GM19455 (cell line): ENCODE data around the gene HSF2BP.
"Not testable (repeated sequence)": the region's sequence is repeated elsewhere in the genome, so short reads cannot be mapped to it uniquely, and the experiment has no call there.

Source experiments
- ATAC-seq: cut with Tn5 transposase; IDR thresholded peaks from one replicate; pipeline ENCODE4 v1.9.1; 2021; ENCODE audit not compliant: unreplicated experiment

Gene HSF2BP

DNA sequence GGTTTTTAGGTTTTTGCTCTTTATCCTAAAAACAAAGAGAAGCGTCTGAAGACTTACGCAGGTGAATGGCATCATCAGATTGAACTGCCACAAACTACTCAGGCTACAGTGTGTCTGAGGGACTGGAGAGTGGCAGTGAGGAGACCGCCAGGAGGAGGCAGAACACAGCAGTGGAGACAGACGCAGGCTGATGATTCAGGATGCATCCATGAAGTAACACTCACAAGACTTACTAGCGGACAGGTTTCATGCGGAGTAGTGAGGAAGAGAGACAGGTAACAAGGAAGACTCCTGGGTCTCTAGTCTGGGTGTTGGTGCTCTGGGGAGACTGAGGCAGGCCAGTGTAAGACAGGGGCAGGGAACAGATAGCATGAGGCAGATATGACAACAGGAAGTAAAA lies 5.7 kb downstream of the HSF2BP start:
- no peak for ATAC-seq

GRCh38 chr21:43652616-43653015 lies 6.7 kb downstream of the HSF2BP start:
- ATAC-seq, result no peak

- ATAC-seq, result not testable (repeated sequence)
Observed at GRCh38 chr21:43651926-43652325, 7.4 kb downstream of the HSF2BP start.

DNA sequence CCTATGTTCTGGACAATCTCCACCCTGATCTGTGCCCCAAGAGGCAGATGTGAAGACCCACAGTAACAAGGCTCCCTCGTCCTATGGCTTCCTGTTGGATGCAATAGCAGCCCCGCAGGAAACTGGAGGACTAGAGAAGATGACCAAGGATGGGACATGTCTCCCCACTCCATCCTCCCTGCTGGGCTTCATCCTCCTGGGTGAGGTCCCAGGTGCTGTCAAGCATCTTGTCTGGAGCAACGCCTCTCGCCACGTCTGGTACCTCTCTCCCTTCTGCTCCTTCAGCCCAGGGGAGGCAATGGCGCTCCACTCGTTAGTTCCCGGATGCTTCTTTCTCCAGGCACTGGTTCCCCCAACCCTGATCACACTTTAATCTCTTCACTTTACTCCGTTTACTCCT lies 11.1 kb downstream of the HSF2BP start:
- ATAC-seq, result no peak

GRCh38 chr21:43646550-43647260 lies 12.6 kb downstream of the HSF2BP start:
- peak; percentile 81 for ATAC-seq

DNA sequence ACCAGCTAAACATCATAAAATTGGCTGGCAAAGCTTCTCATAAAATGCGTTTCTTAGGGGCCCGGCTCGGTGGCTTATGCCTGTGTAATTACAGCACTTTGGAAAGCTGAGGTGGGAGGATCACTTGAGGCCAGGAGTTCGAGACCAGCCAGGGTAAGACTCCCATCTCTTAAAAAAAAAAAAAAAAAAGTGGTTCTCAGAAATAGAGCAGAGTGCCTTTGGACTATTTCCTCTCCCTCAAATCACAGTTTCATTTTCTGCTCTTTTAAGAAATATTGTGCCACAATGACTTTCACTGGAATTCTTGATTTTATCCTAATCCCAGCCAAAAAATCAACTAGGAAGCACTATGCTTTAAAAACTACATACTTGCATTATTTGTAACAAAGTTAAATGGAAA lies 13.3 kb downstream of the HSF2BP start:
- ATAC-seq, result no peak

DNA sequence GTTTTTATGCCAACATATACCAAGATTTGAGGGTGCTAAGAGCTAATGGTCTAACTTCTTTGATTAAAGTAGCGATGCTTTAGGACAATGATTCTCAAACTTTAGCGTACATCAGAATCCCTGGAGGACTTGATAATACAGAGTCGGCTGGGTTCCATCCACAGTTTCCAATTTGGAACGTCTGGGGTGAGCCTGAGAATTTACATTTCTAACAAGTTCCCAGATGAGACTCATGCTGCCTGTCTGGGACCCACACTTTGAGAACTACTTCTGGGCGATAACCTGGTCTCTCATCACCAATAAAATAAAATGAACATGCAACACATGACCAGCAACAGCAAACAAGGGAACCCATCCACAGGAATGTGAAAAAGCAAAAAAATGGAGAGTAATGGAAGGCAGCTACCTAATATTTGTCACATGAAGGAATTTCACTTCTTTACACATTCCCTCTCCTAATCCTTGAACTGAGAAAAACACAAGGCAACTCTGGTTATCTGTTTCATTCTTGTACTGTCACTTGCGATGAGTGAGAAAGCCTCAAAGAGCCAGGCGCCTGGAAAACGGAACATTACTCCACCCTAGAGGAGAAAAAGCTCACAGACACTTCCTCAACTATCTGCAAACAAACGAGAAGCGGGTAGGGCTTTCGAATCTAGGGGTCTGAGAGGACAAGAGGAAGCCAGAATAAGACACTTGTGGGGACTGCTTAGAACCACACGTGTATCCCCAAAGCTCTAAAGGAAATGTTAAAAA lies 14.0 kb downstream of the HSF2BP start:
- ATAC-seq, result no peak

- ATAC-seq, result no peak
Observed at GRCh38 chr21:43644609-43645008, 14.7 kb downstream of the HSF2BP start.

- no peak for ATAC-seq
Observed at GRCh38 chr21:43644071-43644470, 15.2 kb downstream of the HSF2BP start.

DNA sequence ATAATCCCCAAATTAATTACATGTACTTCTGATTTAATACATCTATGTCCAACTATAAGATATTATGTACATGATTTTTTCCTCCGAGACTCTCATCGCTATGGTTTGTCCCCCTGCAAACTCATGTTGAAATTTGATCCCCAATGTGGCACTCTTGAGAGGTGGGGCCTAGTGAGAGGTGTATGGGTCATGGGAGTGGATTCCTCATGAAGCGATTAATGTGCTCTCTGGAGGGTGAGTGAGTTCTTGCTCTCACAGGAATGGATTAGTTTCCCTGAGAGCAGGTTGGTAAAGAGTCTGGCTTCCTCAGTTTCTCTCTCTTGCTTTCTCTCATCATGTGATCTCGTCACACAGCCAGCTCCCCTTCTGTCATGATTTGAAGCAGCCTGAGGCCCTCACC lies 16.1 kb downstream of the HSF2BP start:
- ATAC-seq, result no peak

DNA sequence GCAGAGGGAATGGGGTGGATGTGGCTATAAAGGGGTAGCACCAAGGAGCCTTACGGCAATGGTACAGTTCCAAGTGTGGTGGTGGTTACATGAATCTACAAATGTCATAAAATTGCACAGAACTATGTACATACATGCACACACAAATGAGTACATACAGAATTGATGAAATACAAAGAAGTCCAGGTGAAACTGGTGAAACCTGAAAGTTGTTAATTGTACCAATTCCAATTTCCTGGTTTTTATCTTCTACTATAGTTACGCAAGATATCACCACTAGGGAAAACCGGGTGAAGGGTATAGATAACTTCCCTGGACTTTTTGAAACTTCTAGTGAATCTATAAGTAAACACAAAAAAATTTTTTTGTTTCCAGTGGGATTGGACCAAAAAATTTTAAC lies 18.9 kb downstream of the HSF2BP start:
- ATAC-seq, result no peak

DNA sequence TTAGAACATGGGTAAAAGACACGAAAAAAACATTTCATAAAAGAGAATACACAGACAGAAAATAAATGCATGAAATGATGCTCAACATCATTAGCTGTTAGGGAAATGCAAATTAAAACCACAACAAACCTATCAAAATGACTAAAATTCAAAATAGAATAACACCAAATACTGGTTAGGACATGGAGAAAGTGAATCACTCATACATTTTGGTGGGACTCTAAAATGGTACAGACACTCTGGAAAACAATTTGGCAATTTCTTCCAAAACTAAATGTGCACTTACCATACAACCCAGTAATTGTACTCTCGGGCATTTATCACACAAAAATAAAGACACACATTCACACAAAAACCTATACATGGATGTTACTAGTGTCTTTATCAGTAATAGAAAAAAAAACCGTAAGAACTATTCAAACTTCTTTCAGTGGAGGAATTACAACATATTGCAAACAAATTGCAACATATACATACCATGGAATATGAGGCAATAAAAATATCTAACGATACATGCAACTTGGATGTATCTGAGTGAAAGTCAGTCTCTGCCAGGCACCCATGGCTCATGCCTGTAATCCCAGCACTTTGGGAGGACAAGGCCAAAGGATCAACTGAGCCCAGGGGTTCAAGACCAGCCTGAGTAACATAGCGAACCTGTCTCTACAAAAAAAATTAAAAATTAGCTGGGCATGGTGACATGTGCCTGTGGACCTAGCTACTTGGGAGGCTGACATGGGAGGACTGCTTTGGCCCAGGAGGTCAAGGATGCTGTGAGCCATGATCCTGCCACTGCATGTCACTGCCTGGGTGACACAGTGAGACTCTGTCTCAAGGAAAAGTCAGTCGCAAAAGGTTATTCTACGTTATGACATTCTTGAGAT lies 19.6 kb downstream of the HSF2BP start:
- ATAC-seq, result no peak

DNA sequence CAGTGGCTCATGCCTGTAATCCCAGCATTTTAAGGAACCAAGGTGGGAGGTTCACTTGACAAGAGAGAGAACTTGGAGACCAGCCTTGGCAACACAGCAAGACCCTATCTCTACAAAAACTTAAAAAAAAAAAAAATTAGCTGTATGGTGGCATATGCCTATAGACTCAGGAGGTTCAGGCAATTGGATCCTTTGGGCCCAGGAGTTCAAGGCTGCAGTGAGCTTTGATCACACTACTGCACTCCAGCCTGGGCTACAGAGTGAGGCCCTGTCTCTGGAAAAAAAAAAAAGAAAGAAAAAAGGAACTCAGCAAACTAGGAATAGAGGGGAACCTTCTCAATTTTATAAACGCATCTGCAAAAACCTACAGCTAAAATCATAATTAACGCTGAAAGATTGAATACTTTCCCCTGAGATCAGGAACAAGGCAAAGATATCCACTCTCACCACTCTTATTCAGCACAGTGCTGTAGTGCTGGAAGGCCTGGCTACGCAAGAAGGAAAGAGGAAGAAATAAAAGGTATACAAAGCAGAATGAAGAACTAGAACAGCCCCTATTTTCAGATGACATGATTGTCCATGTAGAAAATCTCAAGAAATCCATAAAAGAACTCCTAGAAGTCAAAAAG lies 21.6 kb downstream of the HSF2BP start:
- no peak for ATAC-seq

GRCh38 chr21:43635436-43635835 lies 23.9 kb downstream of the HSF2BP start:
- no peak for ATAC-seq

- ATAC-seq, result no peak
Observed at GRCh38 chr21:43634618-43635017, 24.7 kb downstream of the HSF2BP start.

DNA sequence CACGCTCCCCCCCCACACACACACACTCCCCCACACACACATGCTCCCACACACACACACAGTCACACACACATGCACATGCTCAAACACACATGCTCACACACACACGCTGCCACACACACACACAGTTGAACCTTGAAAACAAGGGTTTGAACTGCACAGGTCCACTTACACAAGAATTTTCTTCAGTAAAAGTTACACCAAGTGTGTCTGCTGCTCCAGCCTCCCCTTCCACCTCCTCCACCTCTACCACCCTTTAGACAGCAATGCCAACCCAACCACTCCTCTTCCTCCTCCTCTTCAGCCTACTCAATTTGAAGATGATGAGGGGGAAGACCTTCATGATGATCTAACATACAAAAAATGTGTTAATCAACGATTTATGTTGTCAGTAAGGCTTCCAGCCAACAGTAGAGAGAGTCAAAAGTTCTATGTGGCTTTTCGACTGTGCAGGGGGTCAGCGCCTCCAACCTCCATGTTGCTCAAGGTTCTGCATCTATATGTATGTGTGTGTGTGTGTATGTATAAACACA lies 26.8 kb downstream of the HSF2BP start:
- ATAC-seq, result no peak

- no peak for ATAC-seq
Observed at GRCh38 chr21:43631411-43632107, 27.7 kb downstream of the HSF2BP start.

GRCh38 chr21:43627527-43627926 lies 31.8 kb downstream of the HSF2BP start:
- ATAC-seq, result no peak

GRCh38 chr21:43626390-43626789 lies 32.9 kb downstream of the HSF2BP start:
- ATAC-seq, result no peak

GRCh38 chr21:43624339-43624738 lies 34.9 kb downstream of the HSF2BP start:
- ATAC-seq, result no peak
